Sigmoid colon (tissue), 7 donors: Measurements from ENCODE around the gene TMPRSS13. TPM values are rescaled to one million over a fixed set of nuclear protein-coding genes. Genes with fewer than 3 reads are reported as not detected.
A peak's percentile ranks its signal among the peaks of the same experiment; 100 is the strongest.

Experiments used
- DNase-seq: peaks from one replicate; pipeline ENCODE4 v3.0.0-alpha.2; 2019
- H3K27ac ChIP-seq, 4 donors: fragments of 200-600 bp; sonication (generic); one replicate each; pipeline ENCODE4 v1.5.1; 2016 to 2019; ENCODE audit warnings: mild to moderate bottlenecking in 1 of 4
- H3K27me3 ChIP-seq, 3 donors: fragments of 200-600 bp; sonication (generic); one replicate each; pipeline ENCODE4 v1.5.1; 2019; ENCODE audit warnings: mild to moderate bottlenecking in 1 of 3
- H3K36me3 ChIP-seq, 4 donors: fragments of 200-600 bp; sonication (generic); one replicate each; pipeline ENCODE4 v1.5.1; 2016 to 2019
- H3K4me1 ChIP-seq, 4 donors: fragments of 200-600 bp; sonication (generic); one replicate each; pipeline ENCODE4 v1.5.1; 2017 to 2019
- H3K4me3 ChIP-seq, 4 donors: fragments of 200-600 bp; sonication (generic); one replicate each; pipeline ENCODE4 v1.5.1; 2017 to 2019; ENCODE audit warnings: mild to moderate bottlenecking in 2 of 4, moderate library complexity in 1 of 4
- H3K9me3 ChIP-seq, 4 donors: fragments of 200-600 bp in 3 of 4; sonication (generic) in 3 of 4; one replicate each; pipeline versions ENCODE4 v1.5.1 to v1.6.1; 2013 to 2019
- CTCF ChIP-seq, 4 experiments: fragments of 450-650 bp in 3 of 4; fragments of 200-600 bp in 1 of 4; IDR thresholded peaks; one replicate each; pipeline ENCODE4 v1.5.1; 2016 to 2019; ENCODE audit warnings: antibody characterized with exemption in 4 of 4, mild to moderate bottlenecking in 3 of 4, moderate library complexity in 2 of 4
- EP300 ChIP-seq, 4 donors: sonication (generic); formaldehyde crosslinking; IDR thresholded peaks; one replicate each; pipeline ENCODE4 v1.6.1; 2017; ENCODE audit warnings: antibody characterized with exemption in 4 of 4
- POLR2A ChIP-seq, 2 donors: fragments of 450-650 bp; IDR thresholded peaks; one replicate each; pipeline ENCODE4 v1.6.1; 2016; ENCODE audit warnings: antibody characterized with exemption in 2 of 2, mild to moderate bottlenecking in 2 of 2, moderate library complexity in 2 of 2
- POLR2AphosphoS5 ChIP-seq, 4 donors: sonication (generic); formaldehyde crosslinking; IDR thresholded peaks; one replicate each; pipeline ENCODE4 v1.6.1; 2017; ENCODE audit warnings: antibody characterized with exemption in 4 of 4
- WGBS, 2 donors: extraction: QIAGEN DNeasy Blood & Tissue Kit; methylation state at CpG; one replicate each; pipeline ENCODE4 v1.1.7; 2013; 5-methylcytosine and 5-hydroxymethylcytosine counted together
- intact Hi-C: fragments of 100-400 bp; cut with DNase I; formaldehyde crosslinking; loops from one replicate; pipeline ENCODE4 v1.15.1; 2023
- polyA plus RNA-seq, 3 donors: library from polyadenylated mRNA; stranded (reverse); fragments of 200-250 nt; gene quantifications; one replicate each; pipeline ENCODE4 v1.2.3, GENCODE V29; 2013
- total RNA-seq, 4 donors: library from RNA; depleted of rRNA; stranded (reverse); fragments of >200 nt; gene quantifications; one replicate each; pipeline ENCODE4 v1.1.0, GENCODE V29; 2016
- donor health status: healthy with polysubstance abuse.
- donor health status: Bipolar disorder and iron deficiency.
- donor health status: healthy.

TMPRSS13 gene
- total and polyA plus RNA-seq, 7 donors = 1.4 to 1.6 TPM; not detected in 5

- intact Hi-C loops = no loop called here
- DNase-seq = no peak
- Histone ChIP-seq H3K27ac (peak overlapping the region in 2 of 4 donors; percentile 2 to 29), H3K27me3 (no peaks in the 10 kb centered on the region), H3K4me1 (no peaks in the 10 kb centered on the region), H3K36me3 (no peaks in the 10 kb centered on the region), H3K4me3 (no peak overlapping the region), H3K9me3 (peaks cover 0 to 5% (median 0%) of the 10 kb centered on the region in 4 donors)
- 71 to 84% methylated on average over 1 of the region's 1 CpG for WGBS, 2 donors
- no peak for TF ChIP-seq EP300 (IDR thresholded peaks at IDR 0.05)
- no peak for TF ChIP-seq POLR2A (IDR thresholded peaks at IDR 0.05)
- no peak for TF ChIP-seq CTCF (IDR thresholded peaks at IDR 0.05)
- no peak for TF ChIP-seq POLR2AphosphoS5 (IDR thresholded peaks at IDR 0.05)
These were observed 30.4 kb upstream of the TMPRSS13 start for GRCh38 chr11:117959438-117960149.

GRCh38 chr11:117958949-117959348, 29.7 kb upstream of the TMPRSS13 start:
- Histone ChIP-seq H3K36me3 (no peaks in the 10 kb centered on the region), H3K9me3 (peaks cover 0 to 5% (median 0%) of the 10 kb centered on the region in 4 donors), H3K27me3 (no peaks in the 10 kb centered on the region), H3K27ac (no peak overlapping the region), H3K4me3 (no peak overlapping the region), H3K4me1 (no peaks in the 10 kb centered on the region)
- intact Hi-C loops = no loop called here
- TF ChIP-seq POLR2AphosphoS5 (IDR thresholded peaks at IDR 0.05) (no peak), EP300 (IDR thresholded peaks at IDR 0.05) (no peak), POLR2A (IDR thresholded peaks at IDR 0.05) (no peak), CTCF (IDR thresholded peaks at IDR 0.05) (no peak)
- WGBS, 2 donors = 95 to 96% methylated on average over 1 of the region's 1 CpG
- DNase-seq = no peak

- WGBS, 2 donors = 83 to 91% methylated on average over 3 of the region's 3 CpGs
- TF ChIP-seq EP300 (IDR thresholded peaks at IDR 0.05) (no peak), POLR2A (IDR thresholded peaks at IDR 0.05) (no peak), CTCF (IDR thresholded peaks at IDR 0.05) (no peak), POLR2AphosphoS5 (IDR thresholded peaks at IDR 0.05) (no peak)
- no peak overlapping the region for H3K27ac ChIP-seq
These were observed 23.9 kb upstream of the TMPRSS13 start for GRCh38 chr11:117953024-117953671.

GRCh38 chr11:117950993-117951961, 22.1 kb upstream of the TMPRSS13 start:
- H3K27me3 ChIP-seq = no peaks in the 10 kb centered on the region
- 64 to 86% methylated on average over 15 of the region's 15 CpGs for WGBS, 2 donors
- no peak overlapping the region for H3K27ac ChIP-seq
- no peaks in the 10 kb centered on the region for H3K36me3 ChIP-seq
- no peaks in the 10 kb centered on the region for H3K9me3 ChIP-seq
- H3K4me3 ChIP-seq = no peak overlapping the region
- no peak for TF ChIP-seq EP300 (IDR thresholded peaks at IDR 0.05)
- no peak for DNase-seq
- intact Hi-C loops = no loop called here
- H3K4me1 ChIP-seq = peaks cover 0 to 8% (median 4%) of the 10 kb centered on the region in 4 donors

More at GRCh38 chr11:117953024-117953671, 23.9 kb upstream of the TMPRSS13 start:
- H3K9me3 ChIP-seq = peaks cover 0 to 5% (median 0%) of the 10 kb centered on the region in 4 donors
- DNase-seq = no peak
- H3K27me3 ChIP-seq = no peaks in the 10 kb centered on the region
- intact Hi-C loops = no loop called here
- H3K4me3 ChIP-seq = no peak overlapping the region
- H3K4me1 ChIP-seq = no peaks in the 10 kb centered on the region
- H3K36me3 ChIP-seq = no peaks in the 10 kb centered on the region
